NB4 (cell line): ENCODE measurements around the gene SET.

ENCODE experiments used
- DNase-seq: peaks from one replicate; pipeline ENCODE4 v3.0.0; 2010; ENCODE audit warnings: low read depth
- H3K4me3 ChIP-seq: one replicate; pipeline ENCODE4 v1.5.1; 2011; ENCODE audit warnings: mild to moderate bottlenecking, low read depth, low read length, moderate library complexity
- MYC ChIP-seq: IDR thresholded peaks from 2 replicates; pipeline ENCODE4 v1.6.1; 2011; ENCODE audit warnings: low read depth, low read length
- POLR2A ChIP-seq: IDR thresholded peaks from 2 replicates; pipeline ENCODE4 v1.6.1; 2011; ENCODE audit warnings: mild to moderate bottlenecking; ENCODE audit not compliant: insufficient read length; ENCODE audit errors: extremely low read depth
- TF ChIP-seq, protein P1 (sequence below): IDR thresholded peaks from one replicate; pipeline ENCODE4 v1.5.1; 2012; ENCODE audit warnings: low read depth, low read length
- TF ChIP-seq, protein P2 (sequence below): IDR thresholded peaks from 2 replicates; pipeline ENCODE4 v1.6.1; 2011; ENCODE audit warnings: low read depth, low read length

SET gene

DNA sequence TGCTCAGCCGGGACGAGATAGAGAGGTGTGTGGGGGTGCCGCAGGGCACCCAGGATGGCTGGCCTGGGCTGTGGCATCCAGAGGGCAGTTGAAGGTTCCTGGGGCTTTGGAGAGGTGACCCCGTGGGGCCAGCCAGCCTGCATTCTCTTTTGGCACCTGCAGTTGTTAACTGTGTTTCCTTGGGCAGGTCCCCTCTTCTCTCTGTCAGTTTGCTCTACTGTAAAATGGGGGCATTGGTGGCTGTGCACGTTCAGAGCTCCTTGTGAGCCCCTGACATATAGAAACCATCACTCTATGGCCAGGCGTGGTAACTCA lies 26.4 kb downstream of the SET start:
- no peak for DNase-seq
- H3K4me3 ChIP-seq = no peak overlapping the region
- TF ChIP-seq, protein P1, sequence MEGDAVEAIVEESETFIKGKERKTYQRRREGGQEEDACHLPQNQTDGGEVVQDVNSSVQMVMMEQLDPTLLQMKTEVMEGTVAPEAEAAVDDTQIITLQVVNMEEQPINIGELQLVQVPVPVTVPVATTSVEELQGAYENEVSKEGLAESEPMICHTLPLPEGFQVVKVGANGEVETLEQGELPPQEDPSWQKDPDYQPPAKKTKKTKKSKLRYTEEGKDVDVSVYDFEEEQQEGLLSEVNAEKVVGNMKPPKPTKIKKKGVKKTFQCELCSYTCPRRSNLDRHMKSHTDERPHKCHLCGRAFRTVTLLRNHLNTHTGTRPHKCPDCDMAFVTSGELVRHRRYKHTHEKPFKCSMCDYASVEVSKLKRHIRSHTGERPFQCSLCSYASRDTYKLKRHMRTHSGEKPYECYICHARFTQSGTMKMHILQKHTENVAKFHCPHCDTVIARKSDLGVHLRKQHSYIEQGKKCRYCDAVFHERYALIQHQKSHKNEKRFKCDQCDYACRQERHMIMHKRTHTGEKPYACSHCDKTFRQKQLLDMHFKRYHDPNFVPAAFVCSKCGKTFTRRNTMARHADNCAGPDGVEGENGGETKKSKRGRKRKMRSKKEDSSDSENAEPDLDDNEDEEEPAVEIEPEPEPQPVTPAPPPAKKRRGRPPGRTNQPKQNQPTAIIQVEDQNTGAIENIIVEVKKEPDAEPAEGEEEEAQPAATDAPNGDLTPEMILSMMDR = no peak
- TF ChIP-seq MYC (no peak), POLR2A (no peak)
- TF ChIP-seq, protein P2, sequence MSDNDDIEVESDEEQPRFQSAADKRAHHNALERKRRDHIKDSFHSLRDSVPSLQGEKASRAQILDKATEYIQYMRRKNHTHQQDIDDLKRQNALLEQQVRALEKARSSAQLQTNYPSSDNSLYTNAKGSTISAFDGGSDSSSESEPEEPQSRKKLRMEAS = no peak

- TF ChIP-seq, protein P2 = no peak
- no peak for TF ChIP-seq MYC
- TF ChIP-seq, protein P1 = no peak
- TF ChIP-seq POLR2A = no peak
- H3K4me3 ChIP-seq = no peak overlapping the region
- DNase-seq = no peak
Measured at GRCh38 chr9:128716581-128717254, 27.7 kb downstream of the SET start.

- H3K4me3 ChIP-seq = no peak overlapping the region
- no peak for DNase-seq
- TF ChIP-seq MYC (no peak), POLR2A (no peak)
- TF ChIP-seq, protein P2 = no peak
- TF ChIP-seq, protein P1 = no peak
Measured at GRCh38 chr9:128718047-128718446, 29.0 kb downstream of the SET start.

GRCh38 chr9:128718475-128718874 lies 29.5 kb downstream of the SET start:
- H3K4me3 ChIP-seq = no peak overlapping the region
- TF ChIP-seq, protein P2 = no peak
- no peak for TF ChIP-seq POLR2A
- TF ChIP-seq, protein P1 = no peak
- no peak for TF ChIP-seq MYC
- no peak for DNase-seq

DNA sequence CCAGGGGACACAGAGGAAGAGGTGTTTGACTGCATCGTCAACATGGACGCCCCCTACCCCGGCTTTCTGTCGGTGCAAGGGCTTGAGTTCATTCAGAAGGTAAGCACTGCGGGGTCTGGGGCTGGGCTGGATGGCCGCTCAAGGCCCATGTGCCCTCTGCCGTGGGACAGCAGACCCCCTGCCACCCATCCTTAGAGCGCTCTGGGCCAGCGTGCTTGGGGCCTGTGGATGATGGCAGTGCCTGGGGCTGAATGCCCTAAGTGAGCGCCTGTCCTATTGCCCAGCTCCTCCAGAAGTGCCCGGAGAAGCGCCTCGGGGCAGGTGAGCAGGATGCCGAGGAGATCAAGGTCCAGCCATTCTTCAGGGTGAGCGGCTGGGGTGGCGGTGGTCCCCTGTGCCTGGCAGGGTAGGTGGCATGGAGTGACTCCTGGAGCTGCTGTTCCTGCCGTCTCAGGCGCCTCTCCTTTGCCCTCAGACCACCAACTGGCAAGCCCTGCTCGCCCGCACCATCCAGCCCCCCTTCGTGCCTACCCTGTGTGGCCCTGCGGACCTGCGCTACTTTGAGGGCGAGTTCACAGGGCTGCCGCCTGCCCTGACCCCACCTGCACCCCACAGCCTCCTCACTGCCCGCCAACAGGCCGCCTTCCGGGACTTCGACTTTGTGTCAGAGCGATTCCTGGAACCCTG lies 31.0 kb downstream of the SET start:
- DNase-seq = no peak
- TF ChIP-seq, protein P2 = no peak
- TF ChIP-seq POLR2A (no peak), MYC (no peak)
- TF ChIP-seq, protein P1 = no peak
- H3K4me3 ChIP-seq = no peak overlapping the region
